Upper lobe of left lung (tissue), 4 donors: ENCODE data around the gene CATSPERE.

ENCODE experiments used
- CTCF ChIP-seq, 6 experiments: fragments of 450-650 bp in 4 of 6; fragments of 200-600 bp in 2 of 6; sonication (generic) in 2 of 6; IDR thresholded peaks; one replicate each; pipeline ENCODE4 v1.5.1; 2016 to 2019; ENCODE audit warnings: antibody characterized with exemption in 6 of 6
- EP300 ChIP-seq, 4 donors: sonication (generic); formaldehyde crosslinking; IDR thresholded peaks; one replicate each; pipeline ENCODE4 v1.5.1; 2017; ENCODE audit warnings: antibody characterized with exemption in 4 of 4, control low read depth in 2 of 4
- POLR2A ChIP-seq, 4 donors: fragments of 450-650 bp; IDR thresholded peaks; one replicate each; pipeline ENCODE4 v1.5.1; 2016 to 2017; ENCODE audit warnings: antibody characterized with exemption in 4 of 4, mild to moderate bottlenecking in 2 of 4
- POLR2AphosphoS5 ChIP-seq, 2 donors: sonication (generic); formaldehyde crosslinking; IDR thresholded peaks; one replicate each; pipeline ENCODE4 v1.5.1; 2017; ENCODE audit warnings: antibody characterized with exemption in 2 of 2

- TF ChIP-seq EP300 (IDR thresholded peaks at IDR 0.05) (no peak), POLR2A (IDR thresholded peaks at IDR 0.05) (no peak), CTCF (IDR thresholded peaks at IDR 0.05) (no peak), POLR2AphosphoS5 (IDR thresholded peaks at IDR 0.05) (no peak)
Observed at GRCh38 chr1:244435562-244436205, 25.4 kb upstream of the CATSPERE start.
